BJ (cell line): ENCODE results near the gene SAMHD1. TPM values are rescaled to one million over a fixed set of nuclear protein-coding genes. Genes with fewer than 3 reads are reported as not detected.

Experiments used
- CTCF ChIA-PET: fragments of 350-600 bp; formaldehyde crosslinking; extraction: SDS; loops from one replicate; lab custom pipeline; 2021; ENCODE audit warnings: antibody characterized with exemption, inconsistent platforms; lab: Yijun Ruan, JAX
- POLR2A ChIA-PET: fragments of 300-600 bp; sonication (Branson Sonifier 250); formaldehyde crosslinking; extraction: SDS; loops from one replicate; lab custom pipeline; 2021; ENCODE audit warnings: antibody characterized with exemption; lab: Charles Lee
- DNase-seq: peaks from one replicate; pipeline ENCODE4 v3.0.0-alpha.2; 2011; ENCODE audit warnings: low read depth
- H3K27me3 ChIP-seq: 2 replicates; pipeline ENCODE4 v1.6.0; 2011; ENCODE audit warnings: low read length; ENCODE audit not compliant: control insufficient read depth, insufficient read depth
- H3K36me3 ChIP-seq: 2 replicates; pipeline ENCODE4 v1.5.1; 2011; ENCODE audit warnings: low read length; ENCODE audit not compliant: control insufficient read depth, insufficient read depth
- H3K4me3 ChIP-seq: 2 replicates; pipeline ENCODE4 v1.5.1; 2011; ENCODE audit warnings: low read depth, mild to moderate bottlenecking, control low read depth, low read length
- polyA plus RNA-seq: library from polyadenylated mRNA; depleted of rRNA; stranded (reverse); fragments of >200 nt; gene quantifications from 2 replicates; pipeline ENCODE4 v1.2.3, GENCODE V29; 2011
- TF ChIP-seq, protein P1 (sequence below): IDR thresholded peaks from 2 replicates; pipeline ENCODE4 v1.5.1; 2011; ENCODE audit warnings: low read depth, mild to moderate bottlenecking, control low read depth, inconsistent platforms, low read length, moderate library complexity; ENCODE audit not compliant: insufficient read depth

The SAMHD1 gene
- polyA plus RNA-seq, 1 experiment, result 5.6 TPM

- TF ChIP-seq, protein P1, sequence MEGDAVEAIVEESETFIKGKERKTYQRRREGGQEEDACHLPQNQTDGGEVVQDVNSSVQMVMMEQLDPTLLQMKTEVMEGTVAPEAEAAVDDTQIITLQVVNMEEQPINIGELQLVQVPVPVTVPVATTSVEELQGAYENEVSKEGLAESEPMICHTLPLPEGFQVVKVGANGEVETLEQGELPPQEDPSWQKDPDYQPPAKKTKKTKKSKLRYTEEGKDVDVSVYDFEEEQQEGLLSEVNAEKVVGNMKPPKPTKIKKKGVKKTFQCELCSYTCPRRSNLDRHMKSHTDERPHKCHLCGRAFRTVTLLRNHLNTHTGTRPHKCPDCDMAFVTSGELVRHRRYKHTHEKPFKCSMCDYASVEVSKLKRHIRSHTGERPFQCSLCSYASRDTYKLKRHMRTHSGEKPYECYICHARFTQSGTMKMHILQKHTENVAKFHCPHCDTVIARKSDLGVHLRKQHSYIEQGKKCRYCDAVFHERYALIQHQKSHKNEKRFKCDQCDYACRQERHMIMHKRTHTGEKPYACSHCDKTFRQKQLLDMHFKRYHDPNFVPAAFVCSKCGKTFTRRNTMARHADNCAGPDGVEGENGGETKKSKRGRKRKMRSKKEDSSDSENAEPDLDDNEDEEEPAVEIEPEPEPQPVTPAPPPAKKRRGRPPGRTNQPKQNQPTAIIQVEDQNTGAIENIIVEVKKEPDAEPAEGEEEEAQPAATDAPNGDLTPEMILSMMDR, result no peak
- Histone ChIP-seq H3K27me3 (no peaks in the 10 kb centered on the region), H3K36me3 (no peaks in the 10 kb centered on the region; the same call in 1 of the 2 replicates), H3K4me3 (peak overlapping the region; percentile 61)
- ChIA-PET POLR2A (interaction anchor here (0.6 to 0.7 kb wide), 3 partner anchors 15 to 109 kb away, joined by 3 to 5 read pairs (median 5); no protein-coding TSS in a partner anchor), CTCF (interaction anchor here (0.6 to 3.2 kb wide), 31 partner anchors 9 to 357 kb away, joined by 3 to 21 read pairs (median 5); partner anchors contain the start of genes DSN1, NDRG3 and TLDC2)
- DNase-seq, result no peak
These were observed 88.4 kb downstream of the SAMHD1 start for GRCh38 chr20:36862857-36863668.

- TF ChIP-seq, protein P1, result no peak
- ChIA-PET CTCF (interaction anchor here (0.7 to 3.2 kb wide), 15 partner anchors 11 to 249 kb away, joined by 3 to 21 read pairs (median 6); partner anchors contain the start of genes DSN1 and NDRG3), POLR2A (interaction anchor here (0.8 to 1.3 kb wide), 2 partner anchors 14 to 31 kb away, joined by 3 to 5 read pairs; no protein-coding TSS in a partner anchor)
- Histone ChIP-seq H3K4me3 (peak overlapping the region; percentile 61), H3K27me3 (no peaks in the 10 kb centered on the region), H3K36me3 (no peaks in the 10 kb centered on the region; the same call in 1 of the 2 replicates)
- peak; percentile 45 for DNase-seq
These were observed 89.4 kb downstream of the SAMHD1 start for GRCh38 chr20:36861875-36862801.

DNA sequence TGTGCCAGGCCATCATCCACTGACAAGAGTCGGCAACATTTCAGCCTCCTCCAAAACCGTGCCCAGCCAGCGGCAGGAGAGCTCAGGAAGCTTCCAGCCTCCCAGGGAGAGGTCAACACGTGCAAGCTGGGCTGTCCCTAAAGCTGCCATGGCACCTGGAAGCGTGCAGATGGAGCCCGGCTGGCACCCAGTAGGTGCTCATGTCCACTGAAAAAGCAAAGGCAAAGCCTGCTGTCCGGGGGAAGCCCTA lies 90.0 kb downstream of the SAMHD1 start:
- ChIA-PET POLR2A (interaction anchor here (0.8 to 1.3 kb wide), 2 partner anchors 13 to 30 kb away, joined by 3 to 5 read pairs; no protein-coding TSS in a partner anchor), CTCF (interaction anchor here (0.8 to 3.2 kb wide), 4 partner anchors 46 to 118 kb away, joined by 3 to 21 read pairs (median 10); partner anchors contain the start of gene DSN1)
- Histone ChIP-seq H3K27me3 (no peaks in the 10 kb centered on the region), H3K36me3 (no peaks in the 10 kb centered on the region; the same call in 1 of the 2 replicates), H3K4me3 (peak overlapping the region; percentile 61)
- DNase-seq, result no peak
- TF ChIP-seq, protein P1, result no peak

- Histone ChIP-seq H3K36me3 (no peaks in the 10 kb centered on the region; the same call in 1 of the 2 replicates), H3K27me3 (no peaks in the 10 kb centered on the region), H3K4me3 (peak overlapping the region; percentile 61)
- TF ChIP-seq, protein P1, result no peak
- ChIA-PET POLR2A (interaction anchor here (1.3 kb wide), 1 partner anchor 13 kb away, joined by 5 read pairs; no protein-coding TSS in a partner anchor), CTCF (interaction anchor here (0.8 to 3.2 kb wide), 5 partner anchors 10 to 117 kb away, joined by 3 to 13 read pairs (median 4); partner anchors contain the start of gene DSN1)
- no peak for DNase-seq
These were observed 90.5 kb downstream of the SAMHD1 start for GRCh38 chr20:36860811-36861624.
